ENCODE data around the gene DCUN1D2. TPM values are rescaled to one million over a fixed set of nuclear protein-coding genes. Genes with fewer than 3 reads are reported as not detected.

DCUN1D2 gene
- polyA plus RNA-seq, 4 donors: 7.3 to 19.2 (median 15.7) TPM

DNA sequence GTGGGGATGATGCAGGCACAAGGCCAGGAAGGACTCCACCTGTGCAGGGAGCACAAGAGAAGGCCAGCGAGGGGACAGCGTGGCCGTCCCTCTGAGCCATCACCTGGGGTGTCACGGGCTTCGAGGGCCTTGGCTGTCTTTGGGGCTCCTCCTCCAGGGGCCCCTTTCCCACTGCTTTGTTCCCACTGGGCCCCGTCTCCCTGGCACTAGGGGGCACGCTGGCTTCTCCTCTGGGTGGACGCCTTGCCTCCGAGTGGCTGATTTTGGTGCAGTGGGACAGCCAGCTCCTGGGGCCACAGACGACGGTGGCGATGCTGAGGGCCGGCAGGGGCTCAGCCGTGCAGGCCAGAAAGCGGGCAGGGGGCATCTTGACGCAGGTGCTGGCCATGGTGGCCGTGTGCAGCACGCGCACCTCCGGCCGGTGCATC, 83.4 kb downstream of the DCUN1D2 start:
- peaks cover 0 to 5% (median 0%) of the 10 kb centered on the region in 3 donors for H3K27me3 ChIP-seq (ENCODE audit: control insufficient read depth in 3 of 3, insufficient read depth in 3 of 3, low read length in 3 of 3)
- no peaks in the 10 kb centered on the region for H3K36me3 ChIP-seq (ENCODE audit: control insufficient read depth in 3 of 3, insufficient read depth in 2 of 3, low read depth in 1 of 3, low read length in 3 of 3)
- FAIRE-seq (no peak), DNase-seq (no peak)
- no peak overlapping the region for H3K27ac ChIP-seq (ENCODE audit: low read depth in 1 of 3, low read length in 2 of 3)
- no peak overlapping the region for H3K4me3 ChIP-seq (ENCODE audit: low read depth in 1 of 3, low read length in 3 of 3)
- no peaks in the 10 kb centered on the region for H3K4me1 ChIP-seq (ENCODE audit: control insufficient read depth in 3 of 3, insufficient read depth in 2 of 3, low read depth in 1 of 3, low read length in 2 of 3)
- 82 to 90% (median 85%) methylated on average over 16 to 21 of the region's 21 CpGs for WGBS, 3 donors
- no peaks in the 10 kb centered on the region for H3K9me3 ChIP-seq (ENCODE audit: control insufficient read depth in 2 of 2, insufficient read depth in 1 of 2, low read depth in 1 of 2, low read length in 1 of 2)

DNA sequence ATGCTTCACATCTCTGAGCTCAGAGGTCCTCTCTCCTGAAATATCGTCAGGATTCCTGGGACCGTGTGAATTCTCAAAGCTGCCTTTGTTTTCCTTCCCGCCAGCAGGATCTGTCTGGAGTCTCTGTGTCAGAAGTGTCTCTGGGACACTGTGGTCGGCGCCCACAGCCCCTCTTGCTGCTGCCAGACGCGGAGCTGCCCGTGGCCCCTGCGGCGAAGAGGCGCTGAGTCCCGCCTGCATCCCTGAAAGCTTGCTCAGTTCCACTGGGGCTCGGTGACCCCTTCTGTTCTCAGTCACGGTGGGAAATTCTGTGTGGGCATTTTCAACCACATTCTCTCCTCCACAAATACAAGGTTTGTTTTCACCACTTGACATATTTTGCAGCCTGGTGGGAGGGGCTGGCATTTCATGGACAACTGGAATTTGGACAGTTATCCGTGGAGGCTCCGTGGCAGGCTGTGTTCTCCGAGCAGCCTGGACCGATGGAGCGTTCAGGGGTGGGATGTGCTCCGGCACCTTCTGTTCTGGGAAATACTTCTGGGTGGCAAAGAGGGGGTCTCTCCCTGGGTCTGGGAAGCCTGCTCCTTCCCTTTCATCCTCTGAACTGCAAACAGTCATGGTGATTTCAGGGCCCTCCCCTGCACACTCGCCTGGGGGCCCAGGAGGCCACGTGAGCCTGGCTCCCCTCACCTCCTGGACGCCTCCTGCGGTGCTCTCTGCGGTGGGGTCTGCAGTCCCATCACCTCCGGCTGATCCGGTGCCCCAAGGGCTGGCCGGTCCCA, 84.0 kb downstream of the DCUN1D2 start:
- H3K27ac ChIP-seq (ENCODE audit: low read depth in 1 of 3, low read length in 2 of 3): no peak overlapping the region

More for the DNA sequence above, 84.0 kb downstream of the DCUN1D2 start:
- WGBS, 3 donors: 80 to 85% (median 81%) methylated on average over 25 to 28 of the region's 28 CpGs
- no peaks in the 10 kb centered on the region for H3K36me3 ChIP-seq (ENCODE audit: control insufficient read depth in 3 of 3, insufficient read depth in 2 of 3, low read depth in 1 of 3, low read length in 3 of 3)
- no peaks in the 10 kb centered on the region for H3K9me3 ChIP-seq (ENCODE audit: control insufficient read depth in 2 of 2, insufficient read depth in 1 of 2, low read depth in 1 of 2, low read length in 1 of 2)
- no peak overlapping the region for H3K4me3 ChIP-seq (ENCODE audit: low read depth in 1 of 3, low read length in 3 of 3)
- FAIRE-seq (no peak), DNase-seq (no peak)
- H3K27me3 ChIP-seq (ENCODE audit: control insufficient read depth in 3 of 3, insufficient read depth in 3 of 3, low read length in 3 of 3): peaks cover 0 to 5% (median 0%) of the 10 kb centered on the region in 3 donors
- no peaks in the 10 kb centered on the region for H3K4me1 ChIP-seq (ENCODE audit: control insufficient read depth in 3 of 3, insufficient read depth in 2 of 3, low read depth in 1 of 3, low read length in 2 of 3)

Other genes starting within 250 kb of the DCUN1D2 start
- 100 to 1,000 TPM in 2 of 4 donors, 10 to 100 TPM in 2; 34.0 to 251 (median 79.5) TPM for gene LAMP1, start 193.5 kb downstream of the DCUN1D2 start, polyA plus RNA-seq
- 10 to 100 TPM; 37.7 to 88.8 (median 79.4) TPM for gene GRTP1, start 126.6 kb downstream of the DCUN1D2 start, polyA plus RNA-seq
- gene ADPRHL1, start 37.2 kb downstream of the DCUN1D2 start, polyA plus RNA-seq: 1 to 10 TPM; 3.0 to 7.2 (median 4.6) TPM
- gene TFDP1, start 94.0 kb upstream of the DCUN1D2 start, polyA plus RNA-seq: 10 to 100 TPM; 24.3 to 64.9 (median 51.2) TPM
- under 1 TPM in 1 of 4 donors, not detected in 3; 0.54 TPM for gene ATP4B, start 167.5 kb upstream of the DCUN1D2 start, polyA plus RNA-seq
- under 1 TPM in 2 of 4 donors, not detected in 2; 0.21 to 0.27 TPM for gene GRK1, start 176.5 kb upstream of the DCUN1D2 start, polyA plus RNA-seq